ENCODE results near the gene SCAANT1. TPM values are rescaled to one million over a fixed set of nuclear protein-coding genes. Genes with fewer than 3 reads are reported as not detected.

SCAANT1 gene
- polyA plus RNA-seq, 3 donors, result not detected

DNA sequence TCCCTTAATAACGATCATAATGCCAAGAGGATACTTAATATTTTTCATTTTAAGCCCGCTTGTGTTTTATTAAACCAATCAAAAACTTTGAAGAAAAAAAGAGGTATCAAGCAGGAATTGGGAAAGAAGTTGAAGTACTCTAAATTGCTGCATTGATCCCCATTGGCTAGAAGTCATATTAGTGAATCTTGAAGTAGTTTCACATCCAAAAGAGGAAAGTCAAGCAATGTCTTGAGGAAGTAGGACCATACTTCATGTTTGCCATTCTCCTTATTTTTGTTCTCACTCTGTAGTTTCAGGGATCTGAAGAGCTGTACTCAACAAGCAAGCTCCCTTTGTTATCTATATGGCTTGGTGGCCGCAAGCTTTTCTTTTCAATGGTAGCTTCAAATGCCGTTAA lies 2.2 kb downstream of the SCAANT1 start:
- WGBS, 3 donors, result 91 to 96% (median 95%) methylated on average over 4 of the region's 4 CpGs
- no peak overlapping the region for H3K27ac ChIP-seq (ENCODE audit: low read depth, low read length)

DNA sequence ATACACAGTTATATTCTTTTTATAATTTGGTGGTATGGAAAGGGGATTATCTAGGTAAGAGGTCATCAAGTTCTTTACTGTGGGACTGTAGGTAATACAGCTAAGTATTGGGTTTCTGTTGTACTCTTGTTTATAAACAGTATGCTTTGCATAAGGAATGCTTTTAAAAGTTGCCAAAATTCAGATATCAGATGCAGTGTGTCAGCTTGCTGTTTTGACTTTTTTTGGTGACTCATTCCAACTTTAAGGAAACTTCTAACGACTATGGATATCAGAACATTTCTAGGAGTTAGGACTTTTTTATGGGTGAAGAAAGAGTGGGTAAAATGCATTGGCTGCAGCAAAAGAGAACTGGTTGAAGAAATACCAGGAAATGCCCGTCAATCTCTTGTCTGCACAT lies 2.8 kb downstream of the SCAANT1 start:
- 75 to 85% (median 81%) methylated on average over 2 of the region's 2 CpGs for WGBS, 3 donors
- H3K27ac ChIP-seq (ENCODE audit: low read depth, low read length), result no peak overlapping the region

DNA sequence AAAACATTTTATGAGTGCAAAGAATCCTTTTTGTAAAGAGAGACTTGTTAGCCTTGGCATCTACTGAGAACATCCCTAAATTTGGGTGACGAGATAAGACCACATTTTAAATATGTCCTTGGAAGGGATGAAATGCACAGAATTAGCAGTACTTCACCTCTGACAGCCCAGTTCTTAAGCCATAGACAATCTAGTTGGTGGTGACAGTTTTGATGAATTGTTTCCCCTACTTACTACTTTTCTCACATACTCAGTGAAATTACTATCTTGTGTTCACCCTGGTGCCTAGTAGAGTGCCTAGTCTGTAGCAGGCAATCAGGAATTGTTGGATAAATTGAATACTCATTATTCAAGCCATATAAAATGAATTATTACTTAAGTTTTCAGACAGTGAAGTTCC lies 3.4 kb downstream of the SCAANT1 start:
- no peak overlapping the region for H3K27ac ChIP-seq (ENCODE audit: low read depth, low read length)
- 82 to 100% (median 92%) methylated on average over 1 of the region's 1 CpG for WGBS, 3 donors

DNA sequence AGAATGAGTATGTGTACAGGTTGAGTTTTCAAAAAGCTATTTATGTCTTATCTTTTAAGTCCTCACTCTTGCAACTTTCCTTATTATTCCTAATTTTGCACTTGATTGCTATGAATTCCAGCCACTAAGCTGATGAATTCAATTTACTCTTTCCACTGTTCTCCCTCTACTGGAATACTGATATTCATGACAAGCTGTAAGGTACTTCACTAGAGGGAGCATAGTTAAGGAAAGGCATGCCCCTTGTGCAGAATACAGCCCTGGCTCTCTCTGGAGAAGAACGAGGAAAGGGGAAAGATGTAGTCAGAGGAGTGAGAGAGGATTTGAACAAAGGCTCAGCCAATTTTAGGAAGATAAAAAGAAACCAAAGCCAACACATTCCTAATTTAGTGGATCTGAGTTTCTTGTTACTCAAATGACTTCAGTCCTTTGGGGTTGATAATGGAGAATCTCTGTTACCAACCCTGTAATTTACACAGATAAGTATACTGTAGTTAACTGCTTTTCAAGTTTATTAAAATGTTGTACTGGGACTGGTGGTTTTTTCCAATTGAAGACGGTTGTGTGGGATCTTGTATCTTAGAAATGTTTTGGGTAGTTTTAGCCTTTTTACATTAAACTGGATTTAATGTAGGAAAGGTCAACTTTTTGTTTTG lies 4.0 kb downstream of the SCAANT1 start:
- 60 to 74% (median 66%) methylated on average over 2 of the region's 2 CpGs for WGBS, 3 donors
- no peak overlapping the region for H3K27ac ChIP-seq (ENCODE audit: low read depth, low read length)

DNA sequence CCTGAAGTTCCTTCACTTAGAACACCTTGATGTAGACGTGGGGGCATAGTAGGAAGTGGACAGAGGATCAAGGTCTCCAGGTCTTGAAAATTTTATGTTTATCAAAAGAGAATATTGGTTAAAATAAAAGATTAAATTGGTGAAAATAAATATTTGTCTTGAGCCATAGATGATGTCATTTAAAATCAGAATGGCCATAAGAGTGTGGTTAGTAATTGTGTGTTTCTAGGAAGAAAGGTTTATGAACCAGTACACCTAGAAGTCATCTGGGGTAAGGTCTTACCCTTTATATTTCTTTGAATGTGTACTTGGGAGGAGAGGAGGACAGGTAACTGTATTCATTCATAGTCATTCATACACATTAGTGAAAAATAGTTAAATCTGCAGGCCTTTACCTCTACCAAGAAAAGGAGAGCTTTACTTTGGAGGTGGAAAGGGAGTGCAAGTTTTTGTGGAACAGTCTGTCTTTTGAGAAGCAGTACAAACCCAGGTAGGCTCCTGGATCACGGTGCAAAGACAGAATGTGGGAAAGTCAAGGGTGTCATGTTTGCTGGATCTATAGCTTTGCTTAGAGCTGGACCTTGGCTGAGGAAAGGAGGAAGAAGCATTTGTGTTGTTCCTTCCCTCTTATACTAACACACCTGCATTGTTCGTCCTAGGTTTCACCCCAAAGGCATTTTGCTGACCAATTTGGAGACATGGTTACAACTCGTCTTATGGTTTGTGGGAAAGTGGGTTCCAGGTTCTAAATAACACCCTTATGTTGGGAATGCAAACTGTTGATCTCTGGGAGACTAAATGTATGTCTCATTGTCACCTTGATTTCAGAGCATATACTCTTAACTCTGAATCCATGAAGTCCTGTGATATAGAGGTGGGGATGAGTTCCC lies 6.2 kb downstream of the SCAANT1 start:
- no peak overlapping the region for H3K27ac ChIP-seq (ENCODE audit: low read depth, low read length)
- WGBS, 3 donors, result 78 to 85% (median 83%) methylated on average over 4 of the region's 4 CpGs

DNA sequence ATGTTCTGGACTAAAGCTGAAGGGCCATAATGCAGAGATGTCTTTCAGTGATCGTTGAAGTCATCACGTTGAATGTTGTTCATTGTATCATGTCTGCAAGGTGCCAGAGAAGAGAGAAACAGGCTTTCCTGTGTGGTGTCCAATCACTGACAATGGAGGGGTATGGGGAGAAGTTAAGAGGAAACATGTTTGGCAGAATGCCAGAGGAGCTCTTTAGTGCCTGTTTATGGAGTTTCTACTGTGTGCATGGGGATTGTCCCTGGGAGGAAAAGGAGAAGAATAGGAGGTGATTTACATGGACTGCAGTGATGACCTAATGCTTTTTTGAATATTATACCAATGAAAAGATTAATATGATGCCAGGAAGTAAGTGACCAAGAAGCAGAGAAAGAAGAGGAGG lies 11.7 kb downstream of the SCAANT1 start:
- H3K27ac ChIP-seq (ENCODE audit: low read depth, low read length), result no peak overlapping the region
- WGBS, 3 donors, result 33 to 78% (median 39%) methylated on average over 2 of the region's 2 CpGs

DNA sequence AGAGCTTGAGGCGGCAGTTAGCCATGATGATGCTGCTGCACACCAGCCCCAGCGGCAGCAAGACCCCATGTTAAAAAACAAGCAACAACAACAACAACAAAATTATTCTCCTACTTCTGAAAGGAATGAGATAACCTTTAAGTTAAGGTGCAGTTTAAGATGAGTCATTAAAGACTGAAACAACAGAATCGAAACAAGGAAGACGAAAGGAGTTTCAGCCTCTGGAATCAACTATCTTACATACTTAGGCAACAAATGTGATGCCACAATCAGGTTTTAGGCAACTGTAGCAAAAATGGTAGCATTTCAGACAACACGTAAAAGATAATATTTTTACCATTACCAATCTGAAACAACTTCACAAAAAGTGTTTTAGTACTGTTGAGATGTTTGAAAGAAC lies 12.2 kb downstream of the SCAANT1 start:
- 94 to 96% (median 94%) methylated on average over 5 of the region's 5 CpGs for WGBS, 3 donors
- H3K27ac ChIP-seq (ENCODE audit: low read depth, low read length), result no peak overlapping the region

DNA sequence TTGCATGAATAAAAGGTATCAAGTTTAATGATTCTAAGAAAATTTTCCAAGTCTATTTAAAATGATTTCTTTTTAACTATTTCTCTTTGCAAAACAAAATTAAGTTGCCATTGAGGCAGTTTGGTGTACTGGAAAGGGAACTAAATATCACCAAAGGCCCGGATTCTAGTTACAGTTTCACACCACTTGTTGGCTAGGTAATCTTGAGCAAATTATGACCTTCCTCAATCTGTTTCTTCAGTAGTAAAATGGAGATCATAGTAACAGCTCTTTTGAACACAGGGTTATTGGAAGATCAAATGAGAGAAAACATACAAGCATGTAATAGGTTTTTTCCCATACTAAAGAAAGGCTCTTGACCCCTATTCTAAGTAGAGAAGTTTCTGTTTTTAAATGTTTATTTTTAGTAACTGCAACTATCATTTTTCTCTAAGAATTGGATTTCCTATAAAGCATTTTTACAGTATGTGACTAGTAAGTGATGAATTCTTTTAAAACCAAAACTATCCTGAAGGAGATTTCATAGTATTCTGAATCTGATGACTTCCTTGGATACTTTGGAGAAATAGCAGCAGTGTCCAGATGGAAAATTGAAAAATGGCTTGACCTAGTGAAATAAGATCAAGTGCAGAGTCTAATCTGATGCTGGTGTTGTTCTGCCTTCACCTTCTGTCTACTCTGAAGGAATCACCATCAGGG lies 15.7 kb downstream of the SCAANT1 start:
- H3K27ac ChIP-seq (ENCODE audit: low read depth, low read length), result no peak overlapping the region
- 43 to 79% (median 52%) methylated on average over 1 of the region's 1 CpG for WGBS, 3 donors

DNA sequence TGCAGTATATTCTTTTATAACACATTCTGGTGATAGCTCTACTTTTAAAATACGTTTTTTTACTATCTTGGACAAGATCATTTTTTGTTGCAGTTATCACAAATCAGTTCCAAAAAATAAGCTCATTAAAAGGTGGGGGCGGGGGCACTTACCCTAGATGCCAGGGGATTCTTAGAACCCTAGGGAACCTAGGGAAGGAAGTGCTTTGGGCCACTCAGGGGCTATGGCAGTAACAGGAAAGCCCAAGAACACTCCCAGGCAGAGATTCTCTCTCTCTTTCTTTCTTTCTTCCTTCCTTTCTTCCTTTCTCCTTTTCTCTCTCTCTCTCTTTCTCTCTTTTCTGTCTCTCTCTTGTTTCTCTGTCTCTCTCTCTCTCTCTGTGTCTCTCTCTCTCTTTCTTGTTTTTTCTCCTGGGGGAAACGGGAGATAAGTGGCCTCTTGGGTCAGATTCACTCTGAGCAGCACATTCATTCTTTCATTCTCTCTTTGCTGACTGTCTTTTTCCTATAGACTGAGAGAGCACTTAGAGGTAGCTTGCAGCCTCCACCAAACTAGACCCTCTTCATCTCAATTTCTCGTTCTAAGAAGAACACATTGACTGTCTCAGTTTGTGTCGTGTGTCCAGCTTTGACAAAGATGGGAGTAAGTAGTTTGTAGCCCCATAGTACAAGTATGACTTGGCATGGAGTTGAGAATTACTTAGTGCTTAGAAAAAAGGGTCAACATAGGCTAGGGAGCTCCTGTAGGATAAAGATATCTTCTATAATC lies 16.6 kb downstream of the SCAANT1 start:
- 64 to 78% (median 71%) methylated on average over 5 of the region's 5 CpGs for WGBS, 3 donors
- H3K27ac ChIP-seq (ENCODE audit: low read depth, low read length), result no peak overlapping the region

DNA sequence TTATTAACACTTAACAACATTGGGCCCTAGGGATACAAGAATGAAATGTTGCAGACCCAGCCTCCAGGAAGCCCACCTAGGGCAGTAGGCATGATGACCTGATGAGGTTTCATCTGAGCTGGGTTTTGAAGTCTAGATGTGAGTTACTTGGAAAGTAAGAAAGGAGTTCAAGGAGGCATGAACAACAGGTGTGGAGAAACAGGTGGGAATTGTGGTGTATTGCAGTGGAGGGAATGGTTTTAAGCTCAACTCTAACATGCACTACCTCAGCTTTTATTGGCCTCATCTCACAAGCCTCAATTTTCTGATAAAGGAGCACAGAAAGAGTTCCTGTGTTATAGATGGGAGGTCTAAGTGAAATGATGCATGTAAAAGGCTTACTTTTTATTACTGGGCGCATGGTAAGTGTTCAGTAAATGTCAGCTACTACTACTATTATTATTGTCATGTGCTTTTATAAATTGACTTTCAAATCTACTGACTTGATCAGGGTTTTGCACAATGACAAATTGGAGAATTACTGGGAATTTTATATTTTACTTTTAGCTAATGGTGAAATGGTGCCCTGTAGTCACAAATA lies 19.3 kb downstream of the SCAANT1 start:
- no peak overlapping the region for H3K27ac ChIP-seq (ENCODE audit: low read depth, low read length)
- 95 to 100% (median 97%) methylated on average over 1 of the region's 1 CpG for WGBS, 3 donors

DNA sequence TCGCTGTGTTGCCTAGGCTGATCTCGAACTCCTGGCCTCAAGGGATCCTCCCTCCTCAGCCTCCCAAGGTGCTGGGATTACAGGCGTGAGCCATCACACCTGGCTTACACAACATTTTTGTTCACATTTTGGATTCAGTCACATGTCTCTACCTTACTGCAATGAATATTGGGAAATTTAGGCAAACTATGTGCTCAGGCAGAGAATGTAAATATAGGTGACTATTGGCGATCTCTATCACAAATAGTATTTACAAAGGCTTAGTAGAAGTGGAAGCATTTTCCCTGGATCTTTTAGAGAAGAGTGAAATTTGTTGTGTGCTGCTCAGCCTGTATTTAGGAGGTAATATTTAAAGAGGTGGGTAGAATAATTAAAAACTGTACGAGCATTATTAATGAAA lies 20.7 kb downstream of the SCAANT1 start:
- 83 to 97% (median 96%) methylated on average over 5 of the region's 5 CpGs for WGBS, 3 donors
- no peak overlapping the region for H3K27ac ChIP-seq (ENCODE audit: low read depth, low read length)

DNA sequence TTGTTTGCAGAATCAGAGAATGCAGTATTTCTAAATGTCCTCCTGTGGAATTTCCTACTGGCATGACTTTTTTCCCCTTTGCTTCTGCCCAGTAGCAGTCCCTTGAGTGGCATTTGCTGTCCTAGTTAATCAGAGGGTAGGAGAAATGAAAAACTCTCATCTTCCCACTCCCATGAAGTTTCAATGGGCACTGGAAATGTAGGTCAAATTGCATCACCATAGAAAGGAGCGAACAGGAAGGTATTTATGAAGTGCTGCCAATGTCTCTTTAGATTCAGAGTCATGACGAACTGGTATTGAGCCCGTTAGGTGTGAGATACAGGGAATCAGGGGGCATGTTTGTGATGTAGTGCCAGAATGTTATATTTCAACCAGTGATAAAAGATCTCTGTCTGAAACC lies 25.3 kb downstream of the SCAANT1 start:
- 36 to 60% (median 58%) methylated on average over 3 of the region's 3 CpGs for WGBS, 3 donors

DNA sequence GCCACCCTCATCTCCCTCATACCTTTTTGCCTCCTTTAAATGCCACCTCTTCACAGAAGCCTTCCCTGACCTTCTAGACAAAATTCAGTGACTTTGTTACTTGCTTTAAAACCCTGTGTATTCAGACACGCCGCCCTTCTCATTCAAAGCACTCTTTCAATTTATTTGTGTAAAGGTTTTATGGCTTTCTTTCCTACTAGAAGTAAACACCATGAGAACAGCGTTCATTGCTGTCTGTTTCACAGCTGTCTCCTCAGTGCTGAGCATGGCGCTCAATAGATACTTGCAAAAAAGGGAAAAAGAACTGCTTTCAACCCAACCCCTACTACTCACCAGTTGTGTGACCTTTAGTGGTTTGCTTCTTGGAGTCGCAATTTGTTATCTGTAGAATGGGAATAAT lies 31.5 kb downstream of the SCAANT1 start:
- WGBS, 3 donors, result 88 to 98% (median 96%) methylated on average over 5 of the region's 5 CpGs
- no peak overlapping the region for H3K27ac ChIP-seq (ENCODE audit: low read depth, low read length)

More for the DNA sequence above, 25.3 kb downstream of the SCAANT1 start:
- no peak overlapping the region for H3K27ac ChIP-seq (ENCODE audit: low read depth, low read length)

DNA sequence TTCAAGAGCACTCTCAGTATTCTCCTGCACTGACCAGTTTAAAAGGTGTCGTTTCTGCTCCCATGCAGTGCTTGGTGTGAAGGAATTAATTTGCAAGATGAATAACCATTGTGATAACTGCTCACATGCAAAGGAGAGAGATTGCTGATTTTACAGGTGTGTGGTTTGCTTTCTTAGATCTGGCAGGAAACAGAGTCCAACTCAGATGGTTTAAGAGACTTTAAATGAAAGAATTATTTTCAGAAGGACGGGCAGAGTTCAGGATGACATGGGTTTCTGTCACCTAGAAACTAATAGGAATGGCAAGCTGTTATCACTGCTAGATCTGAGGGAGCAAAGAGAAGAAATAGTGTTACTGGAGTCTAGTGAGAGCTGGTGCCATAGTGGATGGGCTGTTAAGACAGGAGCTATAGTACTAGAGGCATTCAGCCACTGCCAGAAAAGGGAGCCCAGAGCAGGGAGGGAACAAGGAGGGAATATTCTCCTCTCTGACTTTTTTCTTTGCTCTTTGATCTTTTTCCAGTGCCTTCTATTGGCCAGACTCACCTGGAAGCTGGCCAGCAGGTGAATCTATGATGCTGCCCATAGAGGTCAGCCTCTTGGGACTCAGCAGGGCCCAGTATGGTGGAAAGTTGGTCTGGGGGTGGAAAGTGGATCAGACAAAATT lies 33.7 kb downstream of the SCAANT1 start:
- no peak overlapping the region for H3K27ac ChIP-seq (ENCODE audit: low read depth, low read length)
- WGBS, 3 donors, result 73 to 85% (median 80%) methylated on average over 2 of the region's 2 CpGs

DNA sequence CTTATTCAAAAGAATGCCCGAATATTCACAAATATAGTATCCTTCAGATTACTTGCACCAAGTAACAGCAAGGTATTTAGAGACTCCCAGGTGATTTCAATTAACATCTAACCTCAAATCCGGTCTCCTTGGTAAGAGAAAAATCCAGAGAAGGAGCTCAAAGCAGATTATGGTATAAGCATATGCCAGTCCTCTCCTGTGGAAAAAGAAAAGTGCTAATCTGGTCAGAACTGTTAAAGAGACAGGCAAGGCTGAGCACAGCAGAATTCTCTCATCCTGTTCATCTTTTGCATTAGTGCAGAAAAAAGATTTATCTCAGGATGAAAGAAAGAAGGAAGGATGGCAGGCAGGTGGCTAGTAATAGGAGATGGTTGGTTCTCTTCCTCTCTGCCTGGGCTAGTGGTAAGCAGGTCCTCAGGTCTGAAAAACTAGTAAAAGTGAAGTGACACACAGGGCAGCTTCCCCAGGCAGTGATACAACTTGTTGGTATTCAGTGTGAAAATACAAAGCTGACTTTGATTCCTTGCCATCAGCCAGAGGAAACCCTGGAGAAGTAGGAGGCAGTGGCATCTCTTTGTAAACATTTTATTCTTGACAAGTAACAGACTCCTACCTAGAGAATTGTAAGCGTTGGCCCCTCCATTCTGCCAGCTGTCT lies 34.3 kb downstream of the SCAANT1 start:
- WGBS, 3 donors, result 57 to 87% (median 84%) methylated on average over 3 of the region's 3 CpGs
- no peak overlapping the region for H3K27ac ChIP-seq (ENCODE audit: low read depth, low read length)

DNA sequence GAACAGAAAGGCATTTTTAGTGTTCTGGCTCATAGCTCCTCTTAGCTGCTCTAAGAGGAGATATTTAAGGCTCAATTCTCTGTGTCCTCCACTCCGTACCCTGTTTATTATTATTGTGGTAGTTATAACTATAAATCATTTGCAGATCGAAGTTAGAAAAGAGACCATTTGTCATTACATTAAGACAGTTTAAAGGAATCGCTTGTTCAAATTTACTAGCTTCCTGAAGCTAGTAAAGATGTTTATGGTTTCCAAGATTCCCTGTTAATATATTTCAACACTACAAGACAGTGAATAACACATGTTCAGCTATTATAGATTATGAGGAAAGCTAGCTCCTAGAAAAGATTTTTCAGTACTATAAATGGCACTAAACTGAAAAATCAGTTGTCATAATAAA lies 35.9 kb downstream of the SCAANT1 start:
- 54 to 70% (median 66%) methylated on average over 3 of the region's 3 CpGs for WGBS, 3 donors

DNA sequence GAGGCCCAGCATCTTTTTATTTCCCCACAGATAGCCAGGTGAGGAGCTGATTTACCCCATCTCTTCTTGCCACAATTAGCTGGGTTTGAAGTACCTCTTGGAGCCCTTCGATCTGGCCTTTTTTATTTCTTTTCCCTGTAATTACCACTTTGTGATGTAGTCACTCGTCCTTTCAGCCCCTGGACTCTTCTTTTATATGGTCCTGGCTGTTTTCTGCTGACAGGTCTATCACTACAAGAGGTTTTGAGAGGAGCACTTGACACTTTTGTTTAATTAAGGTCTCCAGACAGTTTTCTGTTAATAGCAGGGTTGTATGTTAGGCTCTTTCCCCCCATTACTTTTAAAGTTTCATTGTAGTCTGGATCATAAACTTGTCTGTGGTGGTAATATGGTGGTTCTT lies 36.7 kb downstream of the SCAANT1 start:
- WGBS, 3 donors, result 85 to 96% (median 87%) methylated on average over 2 of the region's 2 CpGs
- no peak overlapping the region for H3K27ac ChIP-seq (ENCODE audit: low read depth, low read length)

More for the DNA sequence above, 35.9 kb downstream of the SCAANT1 start:
- H3K27ac ChIP-seq (ENCODE audit: low read depth, low read length), result no peak overlapping the region

All from adipose tissue (tissue), 3 donors.